ENCODE results near the gene HTR2B.

GRCh38 chr2:231132129-231132528, 7.3 kb upstream of the HTR2B start:
- TF ChIP-seq CTCF (IDR thresholded peaks at IDR 0.05), result no peak
- no peak for TF ChIP-seq POLR2A (IDR thresholded peaks at IDR 0.05)

Measured in Peyer's patch (tissue), 4 donors.